MM.1S (cell line): ENCODE measurements around the gene HECTD4.

Source experiments
- DNase-seq: peaks from one replicate; pipeline ENCODE4 v3.0.0-alpha.2; 2015
- H2AFZ ChIP-seq: fragments of 300-600 bp; sonication (generic); 2 replicates; pipeline ENCODE4 v1.6.0; 2016; ENCODE audit warnings: antibody characterized with exemption, low read length
- H3F3A ChIP-seq: fragments of 300-600 bp; sonication (generic); 2 replicates; pipeline ENCODE4 v1.6.1; 2016; ENCODE audit warnings: mild to moderate bottlenecking, antibody characterized with exemption, low read length, moderate library complexity, mixed read lengths; ENCODE audit not compliant: insufficient read depth
- H3K27ac ChIP-seq: fragments of 300-600 bp; sonication (generic); 2 replicates; pipeline ENCODE4 v1.5.1; 2016; ENCODE audit warnings: mild to moderate bottlenecking, low read length
- H3K27me3 ChIP-seq: fragments of 300-600 bp; sonication (generic); replicated peaks from 2 replicates; pipeline ENCODE4 v1.6.0; 2016; ENCODE audit warnings: low read length; ENCODE audit not compliant: insufficient read depth
- H3K36me3 ChIP-seq: fragments of 300-600 bp; sonication (generic); replicated peaks from 2 replicates; pipeline ENCODE4 v1.6.1; 2016; ENCODE audit warnings: mild to moderate bottlenecking, low read length, mixed read lengths; ENCODE audit not compliant: insufficient read depth
- H3K4me1 ChIP-seq: fragments of 300-600 bp; sonication (generic); 2 replicates; pipeline ENCODE4 v1.6.1; 2016; ENCODE audit warnings: low read length, mixed read lengths
- H3K4me2 ChIP-seq: fragments of 300-600 bp; sonication (generic); 2 replicates; pipeline ENCODE4 v1.6.0; 2016; ENCODE audit warnings: low read depth, low read length
- H3K4me3 ChIP-seq: fragments of 300-600 bp; sonication (generic); 2 replicates; pipeline ENCODE4 v1.5.1; 2016; ENCODE audit warnings: low read length, mixed read lengths
- H3K79me2 ChIP-seq: fragments of 300-600 bp; sonication (generic); 2 replicates; pipeline ENCODE4 v1.6.1; 2016; ENCODE audit warnings: mixed run types, low read length, mixed read lengths
- H3K9ac ChIP-seq: fragments of 300-600 bp; sonication (generic); 2 replicates; pipeline ENCODE4 v1.6.1; 2016; ENCODE audit warnings: low read length, mixed read lengths
- H3K9me2 ChIP-seq: fragments of 300-600 bp; sonication (generic); replicated peaks from 2 replicates; pipeline ENCODE4 v1.6.1; 2016; ENCODE audit warnings: mild to moderate bottlenecking, low read length, mixed read lengths; ENCODE audit not compliant: insufficient read depth
- H3K9me3 ChIP-seq: fragments of 300-600 bp; sonication (generic); replicated peaks from 2 replicates; pipeline ENCODE4 v1.6.1; 2016; ENCODE audit warnings: mild to moderate bottlenecking, low read length, mixed read lengths; ENCODE audit not compliant: insufficient read depth
- H4K20me1 ChIP-seq: fragments of 300-600 bp; sonication (generic); 2 replicates; pipeline ENCODE4 v1.6.1; 2016; ENCODE audit warnings: mild to moderate bottlenecking, low read length, moderate library complexity, mixed read lengths; ENCODE audit not compliant: insufficient read depth
- CTCF ChIP-seq: fragments of 300-600 bp; sonication (generic); IDR thresholded peaks from 2 replicates; pipeline ENCODE4 v1.5.1; 2016; ENCODE audit warnings: antibody characterized with exemption, low read length, mixed read lengths
- EZH2 ChIP-seq: fragments of 300-600 bp; sonication (generic); optimal IDR thresholded peaks from 2 replicates; pipeline ENCODE3; 2017; ENCODE audit warnings: low read depth, mild to moderate bottlenecking, antibody characterized with exemption, low read length, mixed read lengths
- EZH2phosphoT487 ChIP-seq: fragments of 300-600 bp; sonication (generic); IDR thresholded peaks from 2 replicates; pipeline ENCODE4 v1.6.1; 2018; ENCODE audit warnings: antibody characterized with exemption, low read length

Gene HECTD4

GRCh38 chr12:112370868-112371510, 11.2 kb downstream of the HECTD4 start:
- Histone ChIP-seq H3K36me3 (no peaks in the 10 kb centered on the region), H3K9ac (no peak overlapping the region), H2AFZ (no peak overlapping the region), H4K20me1 (no peaks in the 10 kb centered on the region), H3K9me3 (no peaks in the 10 kb centered on the region), H3F3A (no peaks in the 10 kb centered on the region), H3K4me3 (no peak overlapping the region), H3K4me2 (no peak overlapping the region), H3K79me2 (peaks cover 55% of the 10 kb centered on the region), H3K27me3 (no peaks in the 10 kb centered on the region), H3K9me2 (no peaks in the 10 kb centered on the region), H3K4me1 (no peaks in the 10 kb centered on the region), H3K27ac (no peak overlapping the region)
- DNase-seq: no peak
- no peak for TF ChIP-seq EZH2
- TF ChIP-seq EZH2phosphoT487: no peak
- no peak for TF ChIP-seq CTCF

- Histone ChIP-seq H3K27me3 (no peaks in the 10 kb centered on the region), H3K4me2 (no peak overlapping the region), H3K36me3 (no peaks in the 10 kb centered on the region), H3K9me3 (no peaks in the 10 kb centered on the region), H4K20me1 (no peaks in the 10 kb centered on the region), H3F3A (no peaks in the 10 kb centered on the region), H3K27ac (no peak overlapping the region), H3K4me3 (no peak overlapping the region), H2AFZ (no peak overlapping the region), H3K9me2 (no peaks in the 10 kb centered on the region), H3K9ac (no peak overlapping the region), H3K4me1 (no peaks in the 10 kb centered on the region), H3K79me2 (peaks cover 52% of the 10 kb centered on the region)
- DNase-seq: no peak
- TF ChIP-seq CTCF (no peak), EZH2 (no peak), EZH2phosphoT487 (no peak)
These were observed 12.0 kb downstream of the HECTD4 start for GRCh38 chr12:112370199-112370598.

GRCh38 chr12:112368856-112369255, 13.4 kb downstream of the HECTD4 start:
- H2AFZ ChIP-seq: no peak overlapping the region
- H3K27me3 ChIP-seq: no peaks in the 10 kb centered on the region
- H4K20me1 ChIP-seq: no peaks in the 10 kb centered on the region
- DNase-seq: no peak
- H3K36me3 ChIP-seq: no peaks in the 10 kb centered on the region
- H3K27ac ChIP-seq: no peak overlapping the region
- no peaks in the 10 kb centered on the region for H3K4me1 ChIP-seq
- H3F3A ChIP-seq: no peaks in the 10 kb centered on the region
- no peak overlapping the region for H3K4me2 ChIP-seq
- no peaks in the 10 kb centered on the region for H3K9me2 ChIP-seq
- H3K9ac ChIP-seq: no peak overlapping the region
- no peaks in the 10 kb centered on the region for H3K9me3 ChIP-seq
- H3K4me3 ChIP-seq: no peak overlapping the region
- no peak for TF ChIP-seq EZH2
- TF ChIP-seq EZH2phosphoT487: no peak
- TF ChIP-seq CTCF: no peak
- H3K79me2 ChIP-seq: peaks cover 39% of the 10 kb centered on the region
